Natural killer cell (primary cell): ENCODE results near the gene ANP32A. TPM values are rescaled to one million over a fixed set of nuclear protein-coding genes. Genes with fewer than 3 reads are reported as not detected.
"Not testable (repeated sequence)": the region's sequence is repeated elsewhere in the genome, so short reads cannot be mapped to it uniquely, and the experiment has no call there.

Experiments
- ATAC-seq, 3 donors: fragments of 150-1000 bp in 2 of 3; fragments of 200-7000 bp in 1 of 3; cut with Tn5 transposase; 1 replicate in 1 of 3; 2 replicates in 2 of 3; pipeline ENCODE4 v1.10.0; 2021; ENCODE audit warnings: mild to moderate bottlenecking in 2 of 3, moderate library complexity in 2 of 3
- DNase-seq, 2 donors: peaks; one replicate each; pipeline versions ENCODE4 v3.0.0 to v3.0.0-alpha.2; 2013 to 2021; ENCODE audit warnings: mixed read lengths in 1 of 2
- H3K27ac ChIP-seq: one replicate; pipeline ENCODE4 v1.5.1; 2013; ENCODE audit warnings: mild to moderate bottlenecking, low read length
- H3K27me3 ChIP-seq: one replicate; pipeline ENCODE4 v1.6.1; 2013; ENCODE audit warnings: low read length; ENCODE audit not compliant: control insufficient read depth, insufficient read depth
- H3K36me3 ChIP-seq: one replicate; pipeline ENCODE4 v1.6.1; 2013; ENCODE audit warnings: low read length; ENCODE audit not compliant: control insufficient read depth, insufficient read depth
- H3K4me1 ChIP-seq: one replicate; pipeline ENCODE4 v1.6.1; 2013; ENCODE audit warnings: low read length; ENCODE audit not compliant: control insufficient read depth, insufficient read depth
- H3K4me3 ChIP-seq: one replicate; pipeline ENCODE4 v1.5.1; 2013; ENCODE audit warnings: low read length
- H3K9me3 ChIP-seq: one replicate; pipeline ENCODE4 v1.6.1; 2013; ENCODE audit warnings: low read length; ENCODE audit not compliant: control insufficient read depth, insufficient read depth
- H3K27ac Mint-ChIP-seq, 2 donors: one replicate each; pipeline ENCODE4 v1.8.0; 2022; ENCODE audit warnings: mild to moderate bottlenecking in 2 of 2, mixed read lengths in 2 of 2, moderate library complexity in 1 of 2
- H3K27me3 Mint-ChIP-seq, 2 donors: one replicate each; pipeline ENCODE4 v1.8.0; 2022; ENCODE audit warnings: low read depth in 2 of 2, mixed read lengths in 2 of 2
- H3K36me3 Mint-ChIP-seq: one replicate; pipeline ENCODE4 v1.8.0; 2022; ENCODE audit warnings: mixed read lengths
- H3K4me1 Mint-ChIP-seq, 2 donors: one replicate each; pipeline ENCODE4 v1.8.0; 2022; ENCODE audit warnings: mixed read lengths in 2 of 2
- H3K4me3 Mint-ChIP-seq: one replicate; pipeline ENCODE4 v1.8.0; 2022; ENCODE audit warnings: mild to moderate bottlenecking, moderate library complexity, mixed read lengths
- H3K9me3 Mint-ChIP-seq, 2 donors: one replicate each; pipeline ENCODE4 v1.8.0; 2022; ENCODE audit warnings: mixed read lengths in 2 of 2
- WGBS: methylation state at CpG from one replicate; pipeline ENCODE4 v1.1.7; 2013; ENCODE audit warnings: missing lambda C conversion rate; ENCODE audit not compliant: insufficient coverage; 5-methylcytosine and 5-hydroxymethylcytosine counted together
- intact Hi-C: fragments of 100-400 bp; cut with micrococcal nuclease; formaldehyde crosslinking; loops from one replicate; pipeline ENCODE4 v1.14.2; 2022
- total RNA-seq, 4 donors: library from RNA; stranded (reverse); fragments of 120-200 nt in 1 of 4; gene quantifications; one replicate each; pipeline versions ENCODE4 v1.2.3 to v1.2.4, GENCODE V29; 2013 to 2022
- TF ChIP-seq, protein P1 (sequence below): fragments of 200-600 bp; IDR thresholded peaks from one replicate; pipeline ENCODE4 v1.8.0; 2022; ENCODE audit warnings: antibody characterized with exemption

The ANP32A gene
- total RNA-seq, 3 donors from 2014 or later (not counting 1 experiment from before 2014, with no cell fraction given), result 133 to 150 (median 148) TPM

DNA sequence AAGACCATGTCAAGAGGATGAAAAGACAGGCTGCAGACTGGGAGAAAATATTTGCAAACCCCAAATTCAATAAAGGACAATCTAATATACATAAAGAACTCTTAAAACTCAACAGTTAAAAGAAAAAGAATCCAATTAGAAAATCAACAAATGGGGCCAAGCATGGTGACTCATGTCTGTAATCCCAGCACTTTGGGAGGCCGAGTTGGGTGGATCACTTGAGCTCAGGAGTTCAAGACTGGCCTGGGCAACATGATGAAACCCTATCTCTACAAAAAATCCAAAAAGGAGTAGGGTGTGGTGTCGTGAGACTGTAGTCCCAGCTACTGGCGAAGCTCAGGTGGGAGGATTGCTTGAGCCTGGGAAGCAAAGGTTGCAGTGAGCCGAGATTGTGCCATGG is 57.6 kb downstream of the ANP32A start:
- Histone ChIP-seq H3K4me3 (no peak overlapping the region), H3K27ac (no peak overlapping the region), H3K27me3 (no peaks in the 10 kb centered on the region), H3K36me3 (no peaks in the 10 kb centered on the region), H3K4me1 (no peaks in the 10 kb centered on the region), H3K9me3 (no peaks in the 10 kb centered on the region)
- no peak overlapping the region for H3K27ac Mint-ChIP-seq
- no peak for DNase-seq
- peaks cover 11 to 17% of the 10 kb centered on the region in 2 donors for H3K27me3 Mint-ChIP-seq
- H3K9me3 Mint-ChIP-seq, result no peaks in the 10 kb centered on the region
- H3K4me1 Mint-ChIP-seq, result no peaks in the 10 kb centered on the region
- intact Hi-C loops, result no loop called here
- TF ChIP-seq, protein P1, sequence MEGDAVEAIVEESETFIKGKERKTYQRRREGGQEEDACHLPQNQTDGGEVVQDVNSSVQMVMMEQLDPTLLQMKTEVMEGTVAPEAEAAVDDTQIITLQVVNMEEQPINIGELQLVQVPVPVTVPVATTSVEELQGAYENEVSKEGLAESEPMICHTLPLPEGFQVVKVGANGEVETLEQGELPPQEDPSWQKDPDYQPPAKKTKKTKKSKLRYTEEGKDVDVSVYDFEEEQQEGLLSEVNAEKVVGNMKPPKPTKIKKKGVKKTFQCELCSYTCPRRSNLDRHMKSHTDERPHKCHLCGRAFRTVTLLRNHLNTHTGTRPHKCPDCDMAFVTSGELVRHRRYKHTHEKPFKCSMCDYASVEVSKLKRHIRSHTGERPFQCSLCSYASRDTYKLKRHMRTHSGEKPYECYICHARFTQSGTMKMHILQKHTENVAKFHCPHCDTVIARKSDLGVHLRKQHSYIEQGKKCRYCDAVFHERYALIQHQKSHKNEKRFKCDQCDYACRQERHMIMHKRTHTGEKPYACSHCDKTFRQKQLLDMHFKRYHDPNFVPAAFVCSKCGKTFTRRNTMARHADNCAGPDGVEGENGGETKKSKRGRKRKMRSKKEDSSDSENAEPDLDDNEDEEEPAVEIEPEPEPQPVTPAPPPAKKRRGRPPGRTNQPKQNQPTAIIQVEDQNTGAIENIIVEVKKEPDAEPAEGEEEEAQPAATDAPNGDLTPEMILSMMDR, result no peak
- H3K4me3 Mint-ChIP-seq, result no peak overlapping the region
- no peak for ATAC-seq
- no peaks in the 10 kb centered on the region for H3K36me3 Mint-ChIP-seq
- WGBS, result 88% methylated on average over 4 of the region's 4 CpGs

DNA sequence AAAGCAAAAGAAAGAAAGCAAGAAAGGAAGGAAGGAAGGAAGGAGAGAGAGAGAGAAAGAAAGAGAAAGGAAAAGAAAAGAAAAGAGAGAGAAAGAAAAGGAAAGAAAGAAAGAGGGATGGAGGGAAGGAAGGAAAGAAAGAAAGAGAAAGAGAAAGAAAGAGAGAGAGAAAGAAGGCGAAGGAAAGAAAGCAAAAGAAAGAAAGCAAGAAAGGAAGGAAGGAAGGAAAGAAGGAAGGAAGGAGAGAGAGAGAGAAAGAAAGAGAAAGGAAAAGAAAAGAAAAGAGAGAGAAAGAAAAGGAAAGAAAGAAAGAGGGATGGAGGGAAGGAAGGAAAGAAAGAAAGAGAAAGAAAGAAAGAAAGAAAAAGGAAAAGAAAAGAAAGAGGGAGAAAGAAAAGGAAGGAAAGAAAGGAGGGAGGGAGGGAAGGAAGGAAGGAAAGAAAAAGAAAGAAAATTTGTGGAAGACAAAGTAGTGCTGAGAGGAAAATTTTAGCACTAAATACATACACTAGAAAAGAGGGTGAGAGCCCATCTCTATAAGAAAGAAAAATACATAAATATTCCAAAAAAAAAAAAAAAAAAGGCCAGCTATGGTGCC is 60.6 kb downstream of the ANP32A start:
- H3K36me3 ChIP-seq, H3K4me1 ChIP-seq, H3K27me3 ChIP-seq, H3K9me3 Mint-ChIP-seq, DNase-seq, H3K36me3 Mint-ChIP-seq, H3K9me3 ChIP-seq, H3K4me1 Mint-ChIP-seq, intact Hi-C loops, H3K27ac ChIP-seq, ATAC-seq, H3K4me3 Mint-ChIP-seq, H3K27ac Mint-ChIP-seq, H3K4me3 ChIP-seq: not testable (repeated sequence)
- TF ChIP-seq, protein P1, result peak; percentile 18
- 97% methylated on average over 1 of the region's 1 CpG for WGBS
- H3K27me3 Mint-ChIP-seq, result peaks cover 11 to 17% of the 10 kb centered on the region in 2 donors

DNA sequence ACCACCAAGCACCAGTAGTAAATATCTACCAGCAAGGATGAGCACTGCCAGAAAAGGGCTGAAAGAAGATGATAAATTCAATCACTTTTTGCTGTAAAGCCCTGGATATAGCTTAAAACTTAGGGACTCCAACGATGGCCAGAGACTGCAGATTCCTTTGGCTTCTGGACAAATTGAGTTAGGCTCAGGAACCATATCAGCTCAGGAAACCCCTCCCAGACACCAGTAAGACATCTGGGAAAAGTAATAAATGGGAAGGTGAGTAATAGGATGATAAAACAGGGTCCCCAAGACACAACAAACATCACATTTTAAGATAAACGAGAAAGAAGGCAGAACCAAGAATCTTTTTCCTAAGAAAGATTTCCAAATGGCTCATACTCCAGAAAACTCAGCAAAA is 65.0 kb downstream of the ANP32A start:
- intact Hi-C loops, result no loop called here
- 100% methylated on average over 1 of the region's 2 CpGs for WGBS
- no peak for ATAC-seq
- Mint-ChIP-seq H3K36me3 (no peaks in the 10 kb centered on the region), H3K4me3 (no peak overlapping the region), H3K4me1 (peaks cover 7% of the 10 kb centered on the region in 2 donors), H3K27me3 (peaks cover 8 to 9% of the 10 kb centered on the region in 2 donors), H3K27ac (no peak overlapping the region), H3K9me3 (no peaks in the 10 kb centered on the region)
- peaks cover 6% of the 10 kb centered on the region for H3K4me1 ChIP-seq
- H3K4me3 ChIP-seq, result no peak overlapping the region
- no peaks in the 10 kb centered on the region for H3K9me3 ChIP-seq
- no peak overlapping the region for H3K27ac ChIP-seq
- no peak for DNase-seq
- H3K36me3 ChIP-seq, result no peaks in the 10 kb centered on the region
- no peaks in the 10 kb centered on the region for H3K27me3 ChIP-seq
- TF ChIP-seq, protein P1, result no peak

DNA sequence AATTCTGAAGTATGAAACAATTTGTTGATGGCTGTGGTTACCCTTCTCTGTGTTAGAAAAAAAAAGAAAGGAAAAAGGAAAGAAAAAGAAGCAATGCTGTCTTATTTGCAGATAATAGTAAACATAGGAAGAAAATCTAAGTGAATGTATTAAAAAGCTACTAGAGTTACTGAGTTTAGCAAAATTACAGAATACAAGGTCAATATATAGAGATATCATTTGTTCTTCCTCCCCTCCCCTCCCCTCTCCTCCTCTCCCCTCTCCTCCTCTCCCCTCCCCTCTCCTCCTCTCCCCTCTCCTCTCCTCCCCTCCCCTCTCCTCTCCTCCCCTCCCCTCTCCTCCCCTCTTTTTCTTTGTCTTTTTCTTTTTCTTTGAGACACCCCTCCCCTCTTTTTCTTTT is 69.1 kb downstream of the ANP32A start:
- peaks cover 6% of the 10 kb centered on the region for H3K4me1 ChIP-seq
- peaks cover 7% of the 10 kb centered on the region in 2 donors for H3K4me1 Mint-ChIP-seq
- no peak overlapping the region for H3K27ac Mint-ChIP-seq
- H3K27me3 ChIP-seq, result no peaks in the 10 kb centered on the region
- TF ChIP-seq, protein P1, result no peak
- no peaks in the 10 kb centered on the region for H3K27me3 Mint-ChIP-seq
- intact Hi-C loops, result no loop called here
- no peaks in the 10 kb centered on the region for H3K9me3 Mint-ChIP-seq
- H3K36me3 ChIP-seq, result no peaks in the 10 kb centered on the region
- no peak overlapping the region for H3K4me3 ChIP-seq
- no peaks in the 10 kb centered on the region for H3K9me3 ChIP-seq
- H3K4me3 Mint-ChIP-seq, result no peak overlapping the region
- no peaks in the 10 kb centered on the region for H3K36me3 Mint-ChIP-seq
- H3K27ac ChIP-seq, result no peak overlapping the region
- DNase-seq (no peak), ATAC-seq (no peak)
